ENCODE measurements around the gene CXCL12. TPM values are rescaled to one million over a fixed set of nuclear protein-coding genes. Genes with fewer than 3 reads are reported as not detected.
A peak's percentile ranks its signal among the peaks of the same experiment; 100 is the strongest.

The CXCL12 gene
- total and polyA plus RNA-seq, 4 donors: 23.7 to 91.4 (median 51.8) TPM

DNA sequence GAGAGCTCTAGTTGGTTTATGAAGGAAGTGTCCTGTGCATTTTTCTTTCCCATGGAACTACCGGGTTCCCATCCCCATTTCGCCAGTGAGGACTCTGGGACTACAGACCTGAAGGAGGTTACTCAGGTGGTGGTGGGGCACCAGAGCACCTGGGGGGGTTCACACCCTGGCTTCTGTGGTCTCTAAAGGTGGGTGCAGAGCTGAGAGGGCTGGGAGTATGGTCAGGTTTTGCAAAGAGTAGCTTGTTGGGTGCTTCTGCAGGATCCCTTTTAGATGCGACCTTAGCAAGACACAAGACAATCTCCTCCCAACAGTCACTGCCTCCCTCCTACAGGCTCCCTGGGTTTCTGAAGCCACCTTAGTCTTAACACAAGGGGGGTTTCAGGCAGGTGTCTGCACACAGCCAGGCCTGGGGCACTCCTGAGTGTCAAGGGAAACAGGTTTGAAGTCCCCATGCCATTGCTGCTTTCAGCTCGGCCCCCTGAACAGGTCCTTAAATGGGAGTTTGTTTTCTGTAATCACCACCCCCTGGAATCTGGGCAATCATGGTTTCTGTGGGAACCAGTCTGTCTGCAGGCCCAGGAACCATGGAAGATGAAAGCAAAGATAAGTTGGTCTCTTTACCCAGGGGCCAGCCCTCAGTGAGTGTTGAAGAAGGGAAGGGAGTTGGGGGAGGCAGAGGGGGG, 9.9 kb upstream of the CXCL12 start:
- 86 to 93% methylated on average over 4 of the region's 4 CpGs for WGBS, 2 donors
- Histone ChIP-seq H3K4me1 (ENCODE audit: control insufficient read depth in 5 of 5, insufficient read depth in 5 of 5, low read length in 5 of 5) (peaks cover 0 to 13% (median 3%) of the 10 kb centered on the region in 5 donors), H3K27ac (ENCODE audit: low read depth in 1 of 2, low read length in 1 of 2) (no peak overlapping the region), H3K9ac (ENCODE audit: insufficient read depth in 1 of 2, low read length in 2 of 2) (no peak overlapping the region), H3K9me3 (ENCODE audit: control insufficient read depth in 4 of 4, insufficient read depth in 3 of 4, low read length in 3 of 4) (no peaks in the 10 kb centered on the region), H3K27me3 (ENCODE audit: control insufficient read depth in 3 of 3, insufficient read depth in 3 of 3, low read length in 2 of 3) (peaks cover 0 to 5% (median 0%) of the 10 kb centered on the region in 3 donors), H3K36me3 (ENCODE audit: control insufficient read depth in 4 of 4, insufficient read depth in 4 of 4, low read length in 4 of 4) (no peaks in the 10 kb centered on the region), H3K4me3 (no peak overlapping the region)
- ATAC-seq (ENCODE audit: insufficient read depth, low FRiP score) (no peak), DNase-seq (peak in 1 of 3 donors; percentile 20)
- TF ChIP-seq, protein P1, sequence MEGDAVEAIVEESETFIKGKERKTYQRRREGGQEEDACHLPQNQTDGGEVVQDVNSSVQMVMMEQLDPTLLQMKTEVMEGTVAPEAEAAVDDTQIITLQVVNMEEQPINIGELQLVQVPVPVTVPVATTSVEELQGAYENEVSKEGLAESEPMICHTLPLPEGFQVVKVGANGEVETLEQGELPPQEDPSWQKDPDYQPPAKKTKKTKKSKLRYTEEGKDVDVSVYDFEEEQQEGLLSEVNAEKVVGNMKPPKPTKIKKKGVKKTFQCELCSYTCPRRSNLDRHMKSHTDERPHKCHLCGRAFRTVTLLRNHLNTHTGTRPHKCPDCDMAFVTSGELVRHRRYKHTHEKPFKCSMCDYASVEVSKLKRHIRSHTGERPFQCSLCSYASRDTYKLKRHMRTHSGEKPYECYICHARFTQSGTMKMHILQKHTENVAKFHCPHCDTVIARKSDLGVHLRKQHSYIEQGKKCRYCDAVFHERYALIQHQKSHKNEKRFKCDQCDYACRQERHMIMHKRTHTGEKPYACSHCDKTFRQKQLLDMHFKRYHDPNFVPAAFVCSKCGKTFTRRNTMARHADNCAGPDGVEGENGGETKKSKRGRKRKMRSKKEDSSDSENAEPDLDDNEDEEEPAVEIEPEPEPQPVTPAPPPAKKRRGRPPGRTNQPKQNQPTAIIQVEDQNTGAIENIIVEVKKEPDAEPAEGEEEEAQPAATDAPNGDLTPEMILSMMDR (IDR thresholded peaks at IDR 0.05; ENCODE audit: control extremely low read depth, extremely low read depth): no peak

DNA sequence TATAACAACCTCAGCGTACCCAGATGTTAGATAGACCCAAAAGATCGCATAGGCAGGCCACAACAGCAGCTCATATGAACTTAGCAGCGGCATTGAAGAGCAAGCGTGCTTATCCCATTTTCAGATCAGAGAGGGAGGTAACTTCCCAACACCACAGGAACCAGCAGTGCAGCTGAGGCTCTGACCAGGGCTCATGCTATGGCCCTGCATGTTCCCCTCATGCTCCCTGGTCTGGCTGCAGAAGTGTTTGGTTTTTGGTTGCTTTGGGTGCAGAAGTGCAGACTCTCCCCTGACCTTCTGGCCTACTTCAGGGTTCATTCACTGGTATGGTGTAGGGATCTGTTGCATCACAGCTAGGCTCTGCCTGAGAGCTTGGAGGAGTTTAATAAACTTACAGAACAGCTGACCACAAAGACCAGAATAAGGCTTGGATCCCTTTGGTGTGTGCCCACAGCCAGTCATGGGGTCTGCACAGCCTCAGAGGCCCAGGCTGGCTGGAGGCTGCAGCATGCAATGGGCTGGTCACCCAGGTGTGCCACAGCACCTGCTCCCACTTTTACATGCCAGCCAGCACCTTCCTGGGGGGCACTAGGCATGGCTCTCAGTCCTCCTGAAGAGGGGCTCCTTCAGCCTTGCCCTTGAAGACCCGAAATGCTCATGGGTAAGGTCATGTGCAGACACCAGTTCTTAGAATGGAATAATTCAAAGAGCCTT, 9.1 kb upstream of the CXCL12 start:
- no peak overlapping the region for H3K27ac ChIP-seq (ENCODE audit: low read depth in 1 of 2, low read length in 1 of 2)
- no peak overlapping the region for H3K4me3 ChIP-seq
- no peak overlapping the region for H3K9ac ChIP-seq (ENCODE audit: insufficient read depth in 1 of 2, low read length in 2 of 2)
- peaks cover 0 to 18% (median 3%) of the 10 kb centered on the region in 5 donors for H3K4me1 ChIP-seq (ENCODE audit: control insufficient read depth in 5 of 5, insufficient read depth in 5 of 5, low read length in 5 of 5)
- no peaks in the 10 kb centered on the region for H3K36me3 ChIP-seq (ENCODE audit: control insufficient read depth in 4 of 4, insufficient read depth in 4 of 4, low read length in 4 of 4)
- WGBS, 2 donors: 89 to 92% methylated on average over 5 of the region's 5 CpGs
- H3K27me3 ChIP-seq (ENCODE audit: control insufficient read depth in 3 of 3, insufficient read depth in 3 of 3, low read length in 2 of 3): peaks cover 0 to 4% (median 0%) of the 10 kb centered on the region in 3 donors
- ATAC-seq (ENCODE audit: insufficient read depth, low FRiP score) (no peak), DNase-seq (no peak)
- no peaks in the 10 kb centered on the region for H3K9me3 ChIP-seq (ENCODE audit: control insufficient read depth in 4 of 4, insufficient read depth in 3 of 4, low read length in 3 of 4)
- TF ChIP-seq, protein P1 (IDR thresholded peaks at IDR 0.05; ENCODE audit: control extremely low read depth, extremely low read depth): no peak

DNA sequence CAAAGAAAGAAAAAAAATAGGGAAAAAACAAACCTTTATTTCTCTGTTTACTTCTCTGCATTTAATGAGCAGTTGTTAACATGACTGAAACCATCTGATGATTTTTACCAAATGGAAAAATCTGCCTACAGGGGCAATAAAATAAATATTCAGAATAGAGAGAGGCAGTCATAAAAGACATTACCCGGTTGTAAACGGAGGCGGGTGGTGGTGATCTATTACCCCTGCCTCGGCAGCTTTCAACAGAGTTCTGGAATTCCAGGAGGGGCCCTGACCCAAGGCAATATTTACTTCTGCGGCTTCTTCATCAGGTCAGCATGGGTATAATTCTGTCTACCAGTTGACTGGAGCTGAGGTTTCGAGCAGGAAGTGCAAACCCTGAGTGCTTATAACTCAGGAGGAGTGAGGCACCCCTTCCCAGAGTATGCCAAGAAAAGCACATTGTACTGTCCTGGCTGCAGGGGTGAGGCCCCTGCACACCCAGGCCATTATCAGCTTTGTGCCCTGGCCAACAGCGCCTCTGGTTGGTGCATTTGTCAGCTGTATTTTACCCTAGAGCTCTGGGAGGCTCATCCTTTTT, 8.2 kb upstream of the CXCL12 start:
- Histone ChIP-seq H3K27ac (ENCODE audit: low read depth in 1 of 2, low read length in 1 of 2) (no peak overlapping the region), H3K27me3 (ENCODE audit: control insufficient read depth in 3 of 3, insufficient read depth in 3 of 3, low read length in 2 of 3) (no peaks in the 10 kb centered on the region), H3K4me3 (no peak overlapping the region), H3K9me3 (ENCODE audit: control insufficient read depth in 4 of 4, insufficient read depth in 3 of 4, low read length in 3 of 4) (no peaks in the 10 kb centered on the region), H3K36me3 (ENCODE audit: control insufficient read depth in 4 of 4, insufficient read depth in 4 of 4, low read length in 4 of 4) (no peaks in the 10 kb centered on the region), H3K9ac (ENCODE audit: insufficient read depth in 1 of 2, low read length in 2 of 2) (no peak overlapping the region), H3K4me1 (ENCODE audit: control insufficient read depth in 5 of 5, insufficient read depth in 5 of 5, low read length in 5 of 5) (peaks cover 0 to 21% (median 3%) of the 10 kb centered on the region in 5 donors)
- 46 to 47% methylated on average over 7 of the region's 7 CpGs for WGBS, 2 donors
- no peak for ATAC-seq (ENCODE audit: insufficient read depth, low FRiP score)
- peak in 1 of 3 donors; percentile 39 for DNase-seq
- TF ChIP-seq, protein P1 (IDR thresholded peaks at IDR 0.05; ENCODE audit: control extremely low read depth, extremely low read depth): no peak

Measured in lung (tissue), 12 donors.